ENCODE data around the gene CUL4A. TPM values are rescaled to one million over a fixed set of nuclear protein-coding genes. Genes with fewer than 3 reads are reported as not detected.

The CUL4A gene
- total and polyA plus RNA-seq, 2 donors (not counting 1 experiment from before 2014, with no cell fraction given) = 107 to 126 TPM

GRCh38 chr13:113182046-113182445 lies 27.4 kb upstream of the CUL4A start:
- Histone ChIP-seq H4K20me1 (ENCODE audit: control insufficient read depth, extremely low read depth, insufficient read depth, low read length) (no peaks in the 10 kb centered on the region), H3K36me3 (ENCODE audit: control insufficient read depth, insufficient read depth, low read length) (peaks cover 20% of the 10 kb centered on the region), H3K9me3 (ENCODE audit: control insufficient read depth, insufficient read depth, low read depth, low read length) (no peaks in the 10 kb centered on the region), H3K4me3 (replicated peaks in 1 of 4; ENCODE audit: control extremely low read depth in 1 of 4, insufficient read depth in 1 of 4, low read depth in 3 of 4, low read length in 4 of 4) (no peak overlapping the region), H3K27me3 (ENCODE audit: control insufficient read depth, insufficient read depth, low read length) (no peaks in the 10 kb centered on the region), H3K4me1 (ENCODE audit: control insufficient read depth, extremely low read depth, insufficient read depth, low read length) (peaks cover 38% of the 10 kb centered on the region), H3K4me2 (ENCODE audit: extremely low read depth, insufficient read depth, low read length) (no peak overlapping the region), H2AFZ (ENCODE audit: low read length) (no peak overlapping the region), H3K27ac (ENCODE audit: insufficient read depth, low read length) (peak overlapping the region; percentile 41), H3K79me2 (ENCODE audit: control insufficient read depth, insufficient read depth, low read length) (peaks cover 28% of the 10 kb centered on the region), H3K9ac (ENCODE audit: insufficient read depth, low read length) (no peak overlapping the region)
- TF ChIP-seq, protein P1, sequence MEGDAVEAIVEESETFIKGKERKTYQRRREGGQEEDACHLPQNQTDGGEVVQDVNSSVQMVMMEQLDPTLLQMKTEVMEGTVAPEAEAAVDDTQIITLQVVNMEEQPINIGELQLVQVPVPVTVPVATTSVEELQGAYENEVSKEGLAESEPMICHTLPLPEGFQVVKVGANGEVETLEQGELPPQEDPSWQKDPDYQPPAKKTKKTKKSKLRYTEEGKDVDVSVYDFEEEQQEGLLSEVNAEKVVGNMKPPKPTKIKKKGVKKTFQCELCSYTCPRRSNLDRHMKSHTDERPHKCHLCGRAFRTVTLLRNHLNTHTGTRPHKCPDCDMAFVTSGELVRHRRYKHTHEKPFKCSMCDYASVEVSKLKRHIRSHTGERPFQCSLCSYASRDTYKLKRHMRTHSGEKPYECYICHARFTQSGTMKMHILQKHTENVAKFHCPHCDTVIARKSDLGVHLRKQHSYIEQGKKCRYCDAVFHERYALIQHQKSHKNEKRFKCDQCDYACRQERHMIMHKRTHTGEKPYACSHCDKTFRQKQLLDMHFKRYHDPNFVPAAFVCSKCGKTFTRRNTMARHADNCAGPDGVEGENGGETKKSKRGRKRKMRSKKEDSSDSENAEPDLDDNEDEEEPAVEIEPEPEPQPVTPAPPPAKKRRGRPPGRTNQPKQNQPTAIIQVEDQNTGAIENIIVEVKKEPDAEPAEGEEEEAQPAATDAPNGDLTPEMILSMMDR (conservative IDR thresholded peaks at IDR 0.05 in 1 of 2, IDR thresholded peaks at IDR 0.05 in 1 of 2; ENCODE audit: low read depth in 1 of 2, low read length in 2 of 2) = no peak
- no peak for TF ChIP-seq EZH2 (IDR thresholded peaks at IDR 0.05; ENCODE audit: low read length, missing control alignments)
- peak; percentile 47 to 64 for DNase-seq (ENCODE audit: low read depth in 2 of 2)

DNA sequence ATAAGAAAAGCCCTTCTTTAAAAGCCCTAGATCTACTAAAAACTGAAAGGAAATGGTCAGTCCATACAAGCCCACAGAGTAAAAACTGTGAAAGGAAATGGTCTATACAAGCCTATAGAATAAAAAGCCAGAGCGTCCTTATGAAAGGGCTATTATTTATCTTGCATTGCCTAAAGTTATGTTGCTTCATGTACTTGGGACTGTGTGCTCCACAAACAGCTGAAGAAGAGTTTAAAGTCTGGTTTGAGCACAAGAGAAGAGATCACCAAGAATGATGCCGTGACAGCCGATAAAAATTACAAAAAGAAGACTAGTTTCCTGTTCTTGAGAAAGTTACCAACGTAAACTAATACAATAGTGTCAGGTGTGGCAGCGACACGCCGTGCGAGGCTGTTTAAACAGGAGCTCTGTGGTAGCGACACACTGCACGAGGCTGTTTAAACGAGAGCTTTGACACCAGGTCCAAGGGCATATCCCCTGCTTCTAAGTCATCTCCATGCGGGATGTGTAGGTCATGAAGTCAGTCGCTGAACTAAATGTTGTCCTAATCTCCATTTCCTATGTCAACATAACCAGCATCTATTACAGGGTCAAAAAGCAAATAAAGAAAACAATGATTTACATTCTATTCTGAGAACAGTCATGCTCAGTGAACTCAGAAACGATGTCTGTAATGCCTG lies 25.8 kb upstream of the CUL4A start:
- no peak overlapping the region for H3K4me3 ChIP-seq (replicated peaks in 1 of 4; ENCODE audit: control extremely low read depth in 1 of 4, insufficient read depth in 1 of 4, low read depth in 3 of 4, low read length in 4 of 4)
- no peak overlapping the region for H3K9ac ChIP-seq (ENCODE audit: insufficient read depth, low read length)
- H3K4me2 ChIP-seq (ENCODE audit: extremely low read depth, insufficient read depth, low read length) = no peak overlapping the region
- H3K9me3 ChIP-seq (ENCODE audit: control insufficient read depth, insufficient read depth, low read depth, low read length) = no peaks in the 10 kb centered on the region
- TF ChIP-seq EZH2 (IDR thresholded peaks at IDR 0.05; ENCODE audit: low read length, missing control alignments) = no peak
- TF ChIP-seq, protein P1 (conservative IDR thresholded peaks at IDR 0.05 in 1 of 2, IDR thresholded peaks at IDR 0.05 in 1 of 2; ENCODE audit: low read depth in 1 of 2, low read length in 2 of 2) = no peak
- H3K27ac ChIP-seq (ENCODE audit: insufficient read depth, low read length) = no peak overlapping the region
- H3K4me1 ChIP-seq (ENCODE audit: control insufficient read depth, extremely low read depth, insufficient read depth, low read length) = peaks cover 39% of the 10 kb centered on the region
- peaks cover 28% of the 10 kb centered on the region for H3K79me2 ChIP-seq (ENCODE audit: control insufficient read depth, insufficient read depth, low read length)
- H2AFZ ChIP-seq (ENCODE audit: low read length) = no peak overlapping the region
- no peak for DNase-seq (ENCODE audit: low read depth in 2 of 2)
- H4K20me1 ChIP-seq (ENCODE audit: control insufficient read depth, extremely low read depth, insufficient read depth, low read length) = no peaks in the 10 kb centered on the region
- no peaks in the 10 kb centered on the region for H3K27me3 ChIP-seq (ENCODE audit: control insufficient read depth, insufficient read depth, low read length)
- peaks cover 28% of the 10 kb centered on the region for H3K36me3 ChIP-seq (ENCODE audit: control insufficient read depth, insufficient read depth, low read length)

- H3K4me3 ChIP-seq (replicated peaks in 1 of 4; ENCODE audit: control extremely low read depth in 1 of 4, insufficient read depth in 1 of 4, low read depth in 3 of 4, low read length in 4 of 4) = no peak overlapping the region
- no peak overlapping the region for H2AFZ ChIP-seq (ENCODE audit: low read length)
- no peak overlapping the region for H3K4me2 ChIP-seq (ENCODE audit: extremely low read depth, insufficient read depth, low read length)
- no peak for DNase-seq (ENCODE audit: low read depth in 2 of 2)
- no peaks in the 10 kb centered on the region for H3K27me3 ChIP-seq (ENCODE audit: control insufficient read depth, insufficient read depth, low read length)
- H3K27ac ChIP-seq (ENCODE audit: insufficient read depth, low read length) = peak overlapping the region; percentile 23
- H3K36me3 ChIP-seq (ENCODE audit: control insufficient read depth, insufficient read depth, low read length) = peaks cover 28% of the 10 kb centered on the region
- H4K20me1 ChIP-seq (ENCODE audit: control insufficient read depth, extremely low read depth, insufficient read depth, low read length) = no peaks in the 10 kb centered on the region
- H3K9me3 ChIP-seq (ENCODE audit: control insufficient read depth, insufficient read depth, low read depth, low read length) = no peaks in the 10 kb centered on the region
- H3K4me1 ChIP-seq (ENCODE audit: control insufficient read depth, extremely low read depth, insufficient read depth, low read length) = peaks cover 28% of the 10 kb centered on the region
- TF ChIP-seq, protein P1 (conservative IDR thresholded peaks at IDR 0.05 in 1 of 2, IDR thresholded peaks at IDR 0.05 in 1 of 2; ENCODE audit: low read depth in 1 of 2, low read length in 2 of 2) = no peak
- no peak for TF ChIP-seq EZH2 (IDR thresholded peaks at IDR 0.05; ENCODE audit: low read length, missing control alignments)
- H3K9ac ChIP-seq (ENCODE audit: insufficient read depth, low read length) = no peak overlapping the region
- peaks cover 28% of the 10 kb centered on the region for H3K79me2 ChIP-seq (ENCODE audit: control insufficient read depth, insufficient read depth, low read length)
Observed at GRCh38 chr13:113184568-113185440, 24.6 kb upstream of the CUL4A start.

Data from fibroblast of lung (primary cell).